Measurements from ENCODE around the gene EXOC3L4. TPM values are rescaled to one million over a fixed set of nuclear protein-coding genes. Genes with fewer than 3 reads are reported as not detected.

EXOC3L4 gene
- polyA plus RNA-seq, 1 donor (not counting 4 experiments of a cell fraction or from before 2014, with no cell fraction given): not detected

DNA sequence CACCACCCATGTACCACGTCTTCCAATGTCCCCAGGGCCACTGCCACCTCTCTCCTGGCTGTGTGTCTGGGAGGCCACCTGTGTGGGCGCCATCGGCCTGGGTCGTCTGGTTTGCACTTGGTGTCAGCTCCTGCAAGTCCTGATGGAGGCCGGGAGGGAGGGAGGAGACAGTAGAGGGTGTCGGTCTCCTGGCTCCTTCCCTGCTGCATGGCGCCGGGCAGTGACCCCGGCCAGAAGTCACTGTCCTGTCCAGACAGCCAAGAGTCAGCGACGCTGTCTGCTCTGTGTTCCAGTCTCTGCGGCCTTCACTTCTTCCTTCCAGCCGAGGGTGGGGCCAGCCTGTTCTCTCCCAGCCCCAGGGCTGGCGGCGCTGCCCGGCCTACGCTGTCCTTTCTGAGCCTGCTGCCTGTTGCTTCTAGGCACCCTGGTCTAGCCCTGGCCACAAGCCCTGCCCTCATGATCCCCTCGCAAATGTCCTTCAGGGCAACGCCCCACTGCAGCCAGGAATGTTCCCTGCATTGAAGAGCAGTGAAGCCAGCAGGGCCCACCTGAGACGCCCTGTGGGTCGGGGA lies 23.5 kb upstream of the EXOC3L4 start:
- H3K9ac ChIP-seq (ENCODE audit: control insufficient read depth, extremely low read depth, insufficient read depth, low read length): no peak overlapping the region
- H3K4me1 ChIP-seq (ENCODE audit: control insufficient read depth, extremely low read depth, insufficient read depth, low read length): peaks cover 23% of the 10 kb centered on the region
- H3K9me3 ChIP-seq (ENCODE audit: control insufficient read depth, low read depth, low read length): no peaks in the 10 kb centered on the region
- no peaks in the 10 kb centered on the region for H3K27me3 ChIP-seq (ENCODE audit: control insufficient read depth, extremely low read depth, insufficient read depth, low read length)
- dilution Hi-C loops (cut with MboI; ENCODE audit: extremely low pct_ligation_motif_present, low sequenced_read_pairs): no loop called here
- no peaks in the 10 kb centered on the region for H3K36me3 ChIP-seq (ENCODE audit: control insufficient read depth in 2 of 2, extremely low read depth in 1 of 2, insufficient read depth in 2 of 2, low read length in 2 of 2)
- H2AFZ ChIP-seq (ENCODE audit: control insufficient read depth, low read length): no peak overlapping the region
- H3K79me2 ChIP-seq (ENCODE audit: control insufficient read depth, insufficient read depth, low read length): no peaks in the 10 kb centered on the region
- no peak overlapping the region for H3K4me3 ChIP-seq (ENCODE audit: control insufficient read depth in 2 of 3, extremely low read depth in 1 of 3, insufficient read depth in 2 of 3, low read depth in 1 of 3, low read length in 3 of 3)
- H3K27ac ChIP-seq (ENCODE audit: control insufficient read depth, insufficient read depth, low read length): no peak overlapping the region
- no peak overlapping the region for H3K4me2 ChIP-seq (ENCODE audit: control insufficient read depth, extremely low read depth, insufficient read depth, low read depth, low read length)
- no peak for TF ChIP-seq EZH2 (IDR thresholded peaks at IDR 0.05; ENCODE audit: low read length)
- TF ChIP-seq, protein P1, sequence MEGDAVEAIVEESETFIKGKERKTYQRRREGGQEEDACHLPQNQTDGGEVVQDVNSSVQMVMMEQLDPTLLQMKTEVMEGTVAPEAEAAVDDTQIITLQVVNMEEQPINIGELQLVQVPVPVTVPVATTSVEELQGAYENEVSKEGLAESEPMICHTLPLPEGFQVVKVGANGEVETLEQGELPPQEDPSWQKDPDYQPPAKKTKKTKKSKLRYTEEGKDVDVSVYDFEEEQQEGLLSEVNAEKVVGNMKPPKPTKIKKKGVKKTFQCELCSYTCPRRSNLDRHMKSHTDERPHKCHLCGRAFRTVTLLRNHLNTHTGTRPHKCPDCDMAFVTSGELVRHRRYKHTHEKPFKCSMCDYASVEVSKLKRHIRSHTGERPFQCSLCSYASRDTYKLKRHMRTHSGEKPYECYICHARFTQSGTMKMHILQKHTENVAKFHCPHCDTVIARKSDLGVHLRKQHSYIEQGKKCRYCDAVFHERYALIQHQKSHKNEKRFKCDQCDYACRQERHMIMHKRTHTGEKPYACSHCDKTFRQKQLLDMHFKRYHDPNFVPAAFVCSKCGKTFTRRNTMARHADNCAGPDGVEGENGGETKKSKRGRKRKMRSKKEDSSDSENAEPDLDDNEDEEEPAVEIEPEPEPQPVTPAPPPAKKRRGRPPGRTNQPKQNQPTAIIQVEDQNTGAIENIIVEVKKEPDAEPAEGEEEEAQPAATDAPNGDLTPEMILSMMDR (optimal IDR thresholded peaks at IDR 0.05 in 1 of 3, IDR thresholded peaks at IDR 0.05 in 1 of 3, conservative IDR thresholded peaks at IDR 0.05 in 1 of 3; ENCODE audit: extremely low read depth in 1 of 3, insufficient read depth in 2 of 3, low read length in 3 of 3): no peak
- H3K9me1 ChIP-seq (ENCODE audit: control insufficient read depth, extremely low read depth, insufficient read depth, low read length): no peaks in the 10 kb centered on the region
- DNase-seq (ENCODE audit: low read depth, low spot score) (no peak), FAIRE-seq (no peak)
- no peaks in the 10 kb centered on the region for H4K20me1 ChIP-seq (ENCODE audit: control insufficient read depth, extremely low read depth, insufficient read depth, low read length)

DNA sequence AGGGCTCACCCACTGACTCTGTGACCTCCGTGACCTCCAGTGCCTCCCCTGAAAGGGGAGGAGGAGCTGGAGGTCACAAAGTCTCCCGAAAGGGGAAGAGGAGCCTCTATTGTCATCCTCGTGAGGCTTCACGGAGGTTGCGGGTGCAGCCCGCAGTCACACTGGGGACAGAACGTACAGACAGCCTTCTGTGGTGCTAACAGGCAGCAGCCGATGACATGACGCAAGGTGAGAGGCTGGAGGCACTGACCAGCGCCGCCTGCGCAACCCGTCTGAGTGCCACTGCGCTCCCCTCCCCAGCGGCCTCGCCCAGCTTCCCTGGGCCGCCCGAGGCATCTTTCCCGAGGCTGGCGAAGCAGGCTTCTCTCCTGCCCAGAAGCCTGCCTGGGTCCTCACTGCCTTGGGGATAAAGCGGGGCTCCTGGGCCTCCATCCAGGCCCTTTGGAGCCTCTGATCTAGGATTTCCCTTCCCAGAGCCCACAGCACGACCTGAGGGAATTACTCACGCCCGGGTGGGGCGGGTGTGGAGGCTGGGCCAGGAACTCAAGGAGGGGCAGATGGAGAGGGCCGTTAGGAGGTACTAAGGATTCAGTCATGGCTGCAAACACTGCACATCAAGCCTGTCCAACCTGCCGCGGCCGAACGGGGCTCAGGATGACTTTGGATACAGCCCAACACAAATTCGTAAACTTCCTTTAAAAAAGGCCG lies 22.8 kb upstream of the EXOC3L4 start:
- no peak overlapping the region for H2AFZ ChIP-seq (ENCODE audit: control insufficient read depth, low read length)
- no peaks in the 10 kb centered on the region for H3K36me3 ChIP-seq (ENCODE audit: control insufficient read depth in 2 of 2, extremely low read depth in 1 of 2, insufficient read depth in 2 of 2, low read length in 2 of 2)
- H4K20me1 ChIP-seq (ENCODE audit: control insufficient read depth, extremely low read depth, insufficient read depth, low read length): no peaks in the 10 kb centered on the region
- no peak for FAIRE-seq
- no peak overlapping the region for H3K4me3 ChIP-seq (ENCODE audit: control insufficient read depth in 2 of 3, extremely low read depth in 1 of 3, insufficient read depth in 2 of 3, low read depth in 1 of 3, low read length in 3 of 3)
- no peaks in the 10 kb centered on the region for H3K27me3 ChIP-seq (ENCODE audit: control insufficient read depth, extremely low read depth, insufficient read depth, low read length)
- DNase-seq (ENCODE audit: low read depth, low spot score): no peak
- no peaks in the 10 kb centered on the region for H3K79me2 ChIP-seq (ENCODE audit: control insufficient read depth, insufficient read depth, low read length)
- no peak overlapping the region for H3K4me2 ChIP-seq (ENCODE audit: control insufficient read depth, extremely low read depth, insufficient read depth, low read depth, low read length)
- TF ChIP-seq, protein P1 (optimal IDR thresholded peaks at IDR 0.05 in 1 of 3, IDR thresholded peaks at IDR 0.05 in 1 of 3, conservative IDR thresholded peaks at IDR 0.05 in 1 of 3; ENCODE audit: extremely low read depth in 1 of 3, insufficient read depth in 2 of 3, low read length in 3 of 3): no peak
- no peak for TF ChIP-seq EZH2 (IDR thresholded peaks at IDR 0.05; ENCODE audit: low read length)
- H3K9me3 ChIP-seq (ENCODE audit: control insufficient read depth, low read depth, low read length): no peaks in the 10 kb centered on the region
- dilution Hi-C loops (cut with MboI; ENCODE audit: extremely low pct_ligation_motif_present, low sequenced_read_pairs): no loop called here
- H3K27ac ChIP-seq (ENCODE audit: control insufficient read depth, insufficient read depth, low read length): no peak overlapping the region
- no peak overlapping the region for H3K9ac ChIP-seq (ENCODE audit: control insufficient read depth, extremely low read depth, insufficient read depth, low read length)
- H3K4me1 ChIP-seq (ENCODE audit: control insufficient read depth, extremely low read depth, insufficient read depth, low read length): peaks cover 23% of the 10 kb centered on the region
- no peaks in the 10 kb centered on the region for H3K9me1 ChIP-seq (ENCODE audit: control insufficient read depth, extremely low read depth, insufficient read depth, low read length)
